GM12878 (cell line): ENCODE data around the gene MAST1. TPM values are rescaled to one million over a fixed set of nuclear protein-coding genes. Genes with fewer than 3 reads are reported as not detected.

Experiments used
- CBX3 ChIP-seq: fragments of 200-600 bp; sonication (generic); IDR thresholded peaks from 2 replicates; pipeline ENCODE4 v1.6.1; 2016; ENCODE audit warnings: low read depth, borderline replicate concordance
- CREB1 ChIP-seq: IDR thresholded peaks from 2 replicates; pipeline ENCODE4 v1.6.1; 2012; ENCODE audit warnings: low read depth, mild to moderate bottlenecking, inconsistent platforms
- HDGF ChIP-seq: fragments of 450-650 bp; IDR thresholded peaks from 2 replicates; pipeline ENCODE4 v1.6.1; 2016; ENCODE audit warnings: antibody characterized with exemption
- IKZF1 ChIP-seq: fragments of 450-650 bp; conservative IDR thresholded peaks from 2 replicates; pipeline ENCODE4 v1.6.1; 2017; ENCODE audit warnings: antibody characterized with exemption, mild to moderate bottlenecking
- MEF2B ChIP-seq: fragments of 450-650 bp; IDR thresholded peaks from 2 replicates; pipeline ENCODE4 v1.6.1; 2018; ENCODE audit warnings: mild to moderate bottlenecking, moderate library complexity; ENCODE audit not compliant: partially characterized antibody, poor library complexity, severe bottlenecking
- MTA2 ChIP-seq: fragments of 450-650 bp; IDR thresholded peaks from 2 replicates; pipeline ENCODE4 v1.6.1; 2016; ENCODE audit warnings: low read depth, mild to moderate bottlenecking, moderate library complexity
- MTA3 ChIP-seq: IDR thresholded peaks from 2 replicates; pipeline ENCODE4 v1.6.1; 2012; ENCODE audit warnings: low read length, inconsistent platforms, borderline replicate concordance
- MXI1 ChIP-seq: fragments of 150-350 bp; IDR thresholded peaks from 2 replicates; pipeline ENCODE4 v1.6.1; 2011; ENCODE audit warnings: low read depth, mild to moderate bottlenecking, inconsistent platforms, low read length, improper control_type of control experiment
- NBN ChIP-seq: fragments of 450-650 bp; IDR thresholded peaks from 2 replicates; pipeline ENCODE4 v1.6.1; 2016
- NFYB ChIP-seq: IDR thresholded peaks from 2 replicates; pipeline ENCODE4 v1.6.1; 2011; ENCODE audit warnings: low read depth, mild to moderate bottlenecking, low read length, improper control_type of control experiment, moderate library complexity; ENCODE audit not compliant: insufficient read depth
- POLR2A ChIP-seq: IDR thresholded peaks from 2 replicates; pipeline ENCODE4 v1.6.1; 2011; ENCODE audit warnings: low read depth, mild to moderate bottlenecking, low read length
- POLR2AphosphoS2 ChIP-seq: IDR thresholded peaks from 2 replicates; pipeline ENCODE4 v1.6.1; 2011; ENCODE audit warnings: low read depth, mild to moderate bottlenecking, low read length, improper control_type of control experiment, moderate library complexity
- POU2F2 ChIP-seq: IDR thresholded peaks from 3 replicates; pipeline ENCODE4 v1.6.1; 2011; ENCODE audit warnings: low read depth, mild to moderate bottlenecking, low read length, borderline replicate concordance
- RELA ChIP-seq: fragments of 450-650 bp; IDR thresholded peaks from 2 replicates; pipeline ENCODE4 v1.8.0; 2014; ENCODE audit warnings: borderline replicate concordance; ENCODE audit not compliant: partially characterized antibody
- STAT1 ChIP-seq: fragments of 450-650 bp; conservative IDR thresholded peaks from 2 replicates; pipeline ENCODE4 v1.6.1; 2014; ENCODE audit warnings: antibody characterized with exemption, mild to moderate bottlenecking
- STAT3 ChIP-seq: IDR thresholded peaks from 2 replicates; pipeline ENCODE4 v1.6.1; 2011; ENCODE audit warnings: low read depth, low read length, improper control_type of control experiment
- YY1 ChIP-seq: IDR thresholded peaks from 2 replicates; pipeline ENCODE4 v1.6.1; 2011; ENCODE audit warnings: low read depth, mild to moderate bottlenecking, low read length
- ZNF207 ChIP-seq: fragments of 450-650 bp; IDR thresholded peaks from 2 replicates; pipeline ENCODE4 v1.6.1; 2014; ENCODE audit warnings: antibody characterized with exemption, mild to moderate bottlenecking, borderline replicate concordance
- ZNF384 ChIP-seq: IDR thresholded peaks from 2 replicates; pipeline ENCODE4 v1.6.1; 2012; ENCODE audit warnings: low read depth, mild to moderate bottlenecking, low read length, improper control_type of control experiment, borderline replicate concordance
- polyA plus RNA-seq, 11 experiments: library from polyadenylated mRNA; depleted of rRNA in 4 of 11; unstranded in 6 of 11; stranded (reverse) in 5 of 11; fragments of >200 nt; fragmentation: Nextera tagmentation in 4 of 11; fragmentation: Illumina TruSeq in 1 of 11; extraction: Ambion mirVana in 4 of 11; extraction: Trizol in 1 of 11; gene quantifications; 1 replicate in 1 of 11; 2 replicates in 10 of 11; pipeline versions ENCODE4 v1.2.1 to v1.2.3, GENCODE V29; 2011 to 2016; ENCODE audit warnings: inconsistent platforms in 2 of 11, missing spikeins in 2 of 11, low read depth in 1 of 11
- total RNA-seq, 4 experiments: library from RNA; depleted of rRNA in 3 of 4; stranded (reverse); fragments of >200 nt in 3 of 4; fragmentation: Illumina TruSeq in 1 of 4; extraction: Trizol in 1 of 4; gene quantifications; 2 replicates each; pipeline versions ENCODE4 v1.2.1 to v1.2.3, GENCODE V29; 2013 to 2021
- TF ChIP-seq, protein P1 (sequence below): IDR thresholded peaks from 2 replicates; pipeline ENCODE4 v1.6.1; 2012; ENCODE audit warnings: low read depth, low read length, improper control_type of control experiment
- TF ChIP-seq, protein P2 (sequence below): fragments of 450-650 bp; conservative IDR thresholded peaks from 2 replicates; pipeline ENCODE4 v1.6.1; 2017; ENCODE audit warnings: mild to moderate bottlenecking, moderate library complexity
- TF ChIP-seq, protein P3 (sequence below): fragments of 450-650 bp; IDR thresholded peaks from 2 replicates; pipeline ENCODE4 v1.6.1; 2017; ENCODE audit warnings: mild to moderate bottlenecking
- TF ChIP-seq, protein P4 (sequence below): fragments of 450-650 bp; formaldehyde crosslinking; IDR thresholded peaks from 2 replicates; pipeline ENCODE4 v1.5.0; 2022; ENCODE audit warnings: mild to moderate bottlenecking, missing genetic modification characterization

MAST1 gene
- total and polyA plus RNA-seq, 10 of the 15 experiments (the other 5 are each of a cell fraction or from before 2014, with no cell fraction given), result 0.08 to 0.79 (median 0.44) TPM; not detected in 1

DNA sequence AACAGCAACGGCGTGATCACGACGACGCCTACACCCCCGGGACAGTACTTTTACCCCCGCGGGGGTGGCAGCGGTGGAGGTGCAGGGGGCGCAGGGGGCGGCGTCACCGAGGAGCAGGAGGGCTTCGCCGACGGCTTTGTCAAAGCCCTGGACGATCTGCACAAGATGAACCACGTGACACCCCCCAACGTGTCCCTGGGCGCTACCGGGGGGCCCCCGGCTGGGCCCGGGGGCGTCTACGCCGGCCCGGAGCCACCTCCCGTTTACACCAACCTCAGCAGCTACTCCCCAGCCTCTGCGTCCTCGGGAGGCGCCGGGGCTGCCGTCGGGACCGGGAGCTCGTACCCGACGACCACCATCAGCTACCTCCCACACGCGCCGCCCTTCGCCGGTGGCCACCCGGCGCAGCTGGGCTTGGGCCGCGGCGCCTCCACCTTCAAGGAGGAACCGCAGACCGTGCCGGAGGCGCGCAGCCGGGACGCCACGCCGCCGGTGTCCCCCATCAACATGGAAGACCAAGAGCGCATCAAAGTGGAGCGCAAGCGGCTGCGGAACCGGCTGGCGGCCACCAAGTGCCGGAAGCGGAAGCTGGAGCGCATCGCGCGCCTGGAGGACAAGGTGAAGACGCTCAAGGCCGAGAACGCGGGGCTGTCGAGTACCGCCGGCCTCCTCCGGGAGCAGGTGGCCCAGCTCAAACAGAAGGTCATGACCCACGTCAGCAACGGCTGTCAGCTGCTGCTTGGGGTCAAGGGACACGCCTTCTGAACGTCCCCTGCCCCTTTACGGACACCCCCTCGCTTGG is 46.1 kb upstream of the MAST1 start (continued):
- TF ChIP-seq, protein P1, sequence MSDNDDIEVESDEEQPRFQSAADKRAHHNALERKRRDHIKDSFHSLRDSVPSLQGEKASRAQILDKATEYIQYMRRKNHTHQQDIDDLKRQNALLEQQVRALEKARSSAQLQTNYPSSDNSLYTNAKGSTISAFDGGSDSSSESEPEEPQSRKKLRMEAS, result peak; percentile 31; the same call in 1 of the 2 replicates
- no peak for TF ChIP-seq NFYB
- no peak for TF ChIP-seq POU2F2
- TF ChIP-seq, protein P2, sequence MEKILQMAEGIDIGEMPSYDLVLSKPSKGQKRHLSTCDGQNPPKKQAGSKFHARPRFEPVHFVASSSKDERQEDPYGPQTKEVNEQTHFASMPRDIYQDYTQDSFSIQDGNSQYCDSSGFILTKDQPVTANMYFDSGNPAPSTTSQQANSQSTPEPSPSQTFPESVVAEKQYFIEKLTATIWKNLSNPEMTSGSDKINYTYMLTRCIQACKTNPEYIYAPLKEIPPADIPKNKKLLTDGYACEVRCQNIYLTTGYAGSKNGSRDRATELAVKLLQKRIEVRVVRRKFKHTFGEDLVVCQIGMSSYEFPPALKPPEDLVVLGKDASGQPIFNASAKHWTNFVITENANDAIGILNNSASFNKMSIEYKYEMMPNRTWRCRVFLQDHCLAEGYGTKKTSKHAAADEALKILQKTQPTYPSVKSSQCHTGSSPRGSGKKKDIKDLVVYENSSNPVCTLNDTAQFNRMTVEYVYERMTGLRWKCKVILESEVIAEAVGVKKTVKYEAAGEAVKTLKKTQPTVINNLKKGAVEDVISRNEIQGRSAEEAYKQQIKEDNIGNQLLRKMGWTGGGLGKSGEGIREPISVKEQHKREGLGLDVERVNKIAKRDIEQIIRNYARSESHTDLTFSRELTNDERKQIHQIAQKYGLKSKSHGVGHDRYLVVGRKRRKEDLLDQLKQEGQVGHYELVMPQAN, result peak; percentile 56; the same call in 1 of the 2 replicates
- TF ChIP-seq MTA3, result no peak
- TF ChIP-seq ZNF207, result peak; percentile 49; the same call in 1 of the 2 replicates
- TF ChIP-seq MEF2B, result no peak
- no peak for TF ChIP-seq MTA2
- no peak for TF ChIP-seq RELA
- no peak for TF ChIP-seq ZNF384
- TF ChIP-seq, protein P3, sequence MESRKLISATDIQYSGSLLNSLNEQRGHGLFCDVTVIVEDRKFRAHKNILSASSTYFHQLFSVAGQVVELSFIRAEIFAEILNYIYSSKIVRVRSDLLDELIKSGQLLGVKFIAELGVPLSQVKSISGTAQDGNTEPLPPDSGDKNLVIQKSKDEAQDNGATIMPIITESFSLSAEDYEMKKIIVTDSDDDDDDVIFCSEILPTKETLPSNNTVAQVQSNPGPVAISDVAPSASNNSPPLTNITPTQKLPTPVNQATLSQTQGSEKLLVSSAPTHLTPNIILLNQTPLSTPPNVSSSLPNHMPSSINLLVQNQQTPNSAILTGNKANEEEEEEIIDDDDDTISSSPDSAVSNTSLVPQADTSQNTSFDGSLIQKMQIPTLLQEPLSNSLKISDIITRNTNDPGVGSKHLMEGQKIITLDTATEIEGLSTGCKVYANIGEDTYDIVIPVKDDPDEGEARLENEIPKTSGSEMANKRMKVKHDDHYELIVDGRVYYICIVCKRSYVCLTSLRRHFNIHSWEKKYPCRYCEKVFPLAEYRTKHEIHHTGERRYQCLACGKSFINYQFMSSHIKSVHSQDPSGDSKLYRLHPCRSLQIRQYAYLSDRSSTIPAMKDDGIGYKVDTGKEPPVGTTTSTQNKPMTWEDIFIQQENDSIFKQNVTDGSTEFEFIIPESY, result no peak
- no peak for TF ChIP-seq NBN
- TF ChIP-seq, protein P4, sequence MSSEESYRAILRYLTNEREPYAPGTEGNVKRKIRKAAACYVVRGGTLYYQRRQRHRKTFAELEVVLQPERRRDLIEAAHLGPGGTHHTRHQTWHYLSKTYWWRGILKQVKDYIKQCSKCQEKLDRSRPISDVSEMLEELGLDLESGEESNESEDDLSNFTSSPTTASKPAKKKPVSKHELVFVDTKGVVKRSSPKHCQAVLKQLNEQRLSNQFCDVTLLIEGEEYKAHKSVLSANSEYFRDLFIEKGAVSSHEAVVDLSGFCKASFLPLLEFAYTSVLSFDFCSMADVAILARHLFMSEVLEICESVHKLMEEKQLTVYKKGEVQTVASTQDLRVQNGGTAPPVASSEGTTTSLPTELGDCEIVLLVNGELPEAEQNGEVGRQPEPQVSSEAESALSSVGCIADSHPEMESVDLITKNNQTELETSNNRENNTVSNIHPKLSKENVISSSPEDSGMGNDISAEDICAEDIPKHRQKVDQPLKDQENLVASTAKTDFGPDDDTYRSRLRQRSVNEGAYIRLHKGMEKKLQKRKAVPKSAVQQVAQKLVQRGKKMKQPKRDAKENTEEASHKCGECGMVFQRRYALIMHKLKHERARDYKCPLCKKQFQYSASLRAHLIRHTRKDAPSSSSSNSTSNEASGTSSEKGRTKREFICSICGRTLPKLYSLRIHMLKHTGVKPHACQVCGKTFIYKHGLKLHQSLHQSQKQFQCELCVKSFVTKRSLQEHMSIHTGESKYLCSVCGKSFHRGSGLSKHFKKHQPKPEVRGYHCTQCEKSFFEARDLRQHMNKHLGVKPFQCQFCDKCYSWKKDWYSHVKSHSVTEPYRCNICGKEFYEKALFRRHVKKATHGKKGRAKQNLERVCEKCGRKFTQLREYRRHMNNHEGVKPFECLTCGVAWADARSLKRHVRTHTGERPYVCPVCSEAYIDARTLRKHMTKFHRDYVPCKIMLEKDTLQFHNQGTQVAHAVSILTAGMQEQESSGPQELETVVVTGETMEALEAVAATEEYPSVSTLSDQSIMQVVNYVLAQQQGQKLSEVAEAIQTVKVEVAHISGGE (CRISPR knock-in tag), result 0 out of 2 replicates have a peak, but pooled peaks have one; percentile 6
- peak; percentile 50; the same call in 1 of the 2 replicates for TF ChIP-seq IKZF1
- no peak for TF ChIP-seq MXI1
- no peak; the same call in 1 of the 2 replicates for TF ChIP-seq POLR2AphosphoS2
- peak; percentile 81 for TF ChIP-seq POLR2A
- TF ChIP-seq STAT1, result no peak
- TF ChIP-seq HDGF, result peak; percentile 83; the same call in 1 of the 2 replicates
- TF ChIP-seq YY1, result peak; percentile 75
- TF ChIP-seq CREB1, result no peak
- no peak for TF ChIP-seq CBX3
- TF ChIP-seq STAT3, result no peak
